LNCAP (cell line): ENCODE measurements around the gene IRF7.

Experiments
- TF ChIP-seq, protein P1 (sequence below): fragments of 450-650 bp; IDR thresholded peaks from 2 replicates; pipeline ENCODE4 v1.5.1; 2017; ENCODE audit warnings: mild to moderate bottlenecking

IRF7 gene

DNA sequence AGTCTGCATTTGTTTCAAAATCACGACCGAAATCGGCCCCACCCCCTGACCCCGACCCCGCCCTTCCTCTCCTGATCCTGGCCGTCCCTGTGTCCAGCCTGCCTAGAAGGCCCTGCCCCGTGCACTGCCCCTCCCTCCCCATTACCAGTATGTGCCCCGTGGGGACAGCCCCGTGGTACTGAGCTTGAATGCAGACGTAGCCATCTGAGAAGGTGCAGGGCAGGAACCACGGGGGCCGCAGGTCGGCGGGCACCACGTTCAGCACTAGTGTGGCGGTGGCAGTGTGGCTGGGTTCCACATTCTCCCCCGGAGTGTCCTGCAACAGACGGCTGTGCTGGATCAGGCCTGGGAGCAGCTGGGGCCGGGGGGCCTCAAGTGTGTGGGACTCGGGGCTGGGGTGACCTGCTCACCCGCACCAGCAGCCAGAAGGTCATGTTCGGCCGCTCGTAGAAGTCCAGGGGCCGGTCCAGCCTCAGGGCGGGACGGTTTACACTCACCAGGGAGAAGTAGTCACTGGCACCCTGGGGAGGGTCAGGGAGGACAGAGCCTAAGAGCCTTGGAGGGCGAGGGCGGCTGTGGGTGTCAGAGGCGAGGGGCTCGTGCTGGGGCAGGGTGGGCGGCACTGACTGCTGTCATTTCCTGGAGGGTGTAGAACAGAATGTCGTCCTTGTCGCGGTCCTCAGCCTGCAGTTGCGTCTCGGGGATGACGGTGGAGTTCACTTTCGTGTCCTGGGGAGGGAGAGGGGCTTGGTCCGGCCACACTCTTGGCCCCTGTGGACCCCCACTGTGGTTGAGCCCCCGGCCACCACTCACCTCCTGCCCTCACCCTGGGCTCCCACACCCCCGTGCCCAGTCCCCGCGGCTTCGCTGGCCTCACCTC lies 5.4 kb upstream of the IRF7 start:
- TF ChIP-seq, protein P1, sequence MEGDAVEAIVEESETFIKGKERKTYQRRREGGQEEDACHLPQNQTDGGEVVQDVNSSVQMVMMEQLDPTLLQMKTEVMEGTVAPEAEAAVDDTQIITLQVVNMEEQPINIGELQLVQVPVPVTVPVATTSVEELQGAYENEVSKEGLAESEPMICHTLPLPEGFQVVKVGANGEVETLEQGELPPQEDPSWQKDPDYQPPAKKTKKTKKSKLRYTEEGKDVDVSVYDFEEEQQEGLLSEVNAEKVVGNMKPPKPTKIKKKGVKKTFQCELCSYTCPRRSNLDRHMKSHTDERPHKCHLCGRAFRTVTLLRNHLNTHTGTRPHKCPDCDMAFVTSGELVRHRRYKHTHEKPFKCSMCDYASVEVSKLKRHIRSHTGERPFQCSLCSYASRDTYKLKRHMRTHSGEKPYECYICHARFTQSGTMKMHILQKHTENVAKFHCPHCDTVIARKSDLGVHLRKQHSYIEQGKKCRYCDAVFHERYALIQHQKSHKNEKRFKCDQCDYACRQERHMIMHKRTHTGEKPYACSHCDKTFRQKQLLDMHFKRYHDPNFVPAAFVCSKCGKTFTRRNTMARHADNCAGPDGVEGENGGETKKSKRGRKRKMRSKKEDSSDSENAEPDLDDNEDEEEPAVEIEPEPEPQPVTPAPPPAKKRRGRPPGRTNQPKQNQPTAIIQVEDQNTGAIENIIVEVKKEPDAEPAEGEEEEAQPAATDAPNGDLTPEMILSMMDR, result no peak

DNA sequence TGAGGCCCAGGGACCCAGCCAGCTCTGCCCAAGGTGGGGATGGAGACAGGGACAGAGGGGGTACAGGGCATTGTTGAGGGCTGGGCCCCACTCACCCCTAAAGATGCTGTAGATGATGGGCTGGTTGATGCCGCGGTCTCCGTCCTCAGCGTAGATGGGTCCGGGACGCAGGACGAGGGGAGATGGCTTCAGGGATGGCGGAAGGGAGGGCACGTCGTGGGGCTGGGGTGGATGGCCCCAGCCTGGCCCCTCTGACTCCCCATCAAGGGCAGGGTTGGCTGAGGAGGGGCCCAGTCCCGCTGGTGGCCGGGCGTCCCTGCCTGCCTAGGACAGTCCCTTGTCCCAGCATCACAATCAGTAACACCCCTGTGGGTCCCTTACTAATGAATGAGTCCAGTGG lies 4.5 kb upstream of the IRF7 start:
- TF ChIP-seq, protein P1, result no peak

DNA sequence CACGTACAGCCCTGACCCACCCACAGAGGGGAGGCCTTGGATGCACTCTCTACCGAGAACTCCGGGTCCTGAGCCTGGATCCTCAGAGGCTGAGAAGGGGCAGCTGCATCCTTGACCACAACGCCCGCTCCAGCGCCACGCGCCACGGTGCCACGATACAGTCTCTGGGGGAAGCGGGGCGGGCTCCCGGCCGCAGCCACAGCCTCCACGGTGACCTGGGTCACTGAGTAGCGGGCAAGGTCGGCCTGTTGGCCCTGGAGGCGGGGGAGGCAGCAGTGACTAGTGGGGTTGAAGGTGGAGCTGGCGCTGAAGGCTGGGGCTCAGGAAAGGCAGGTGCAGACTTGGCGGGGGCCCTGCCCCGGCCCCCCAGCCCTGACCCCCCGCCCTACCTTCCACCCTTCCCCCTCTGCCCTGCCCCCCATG lies 3.9 kb upstream of the IRF7 start:
- TF ChIP-seq, protein P1, result no peak

DNA sequence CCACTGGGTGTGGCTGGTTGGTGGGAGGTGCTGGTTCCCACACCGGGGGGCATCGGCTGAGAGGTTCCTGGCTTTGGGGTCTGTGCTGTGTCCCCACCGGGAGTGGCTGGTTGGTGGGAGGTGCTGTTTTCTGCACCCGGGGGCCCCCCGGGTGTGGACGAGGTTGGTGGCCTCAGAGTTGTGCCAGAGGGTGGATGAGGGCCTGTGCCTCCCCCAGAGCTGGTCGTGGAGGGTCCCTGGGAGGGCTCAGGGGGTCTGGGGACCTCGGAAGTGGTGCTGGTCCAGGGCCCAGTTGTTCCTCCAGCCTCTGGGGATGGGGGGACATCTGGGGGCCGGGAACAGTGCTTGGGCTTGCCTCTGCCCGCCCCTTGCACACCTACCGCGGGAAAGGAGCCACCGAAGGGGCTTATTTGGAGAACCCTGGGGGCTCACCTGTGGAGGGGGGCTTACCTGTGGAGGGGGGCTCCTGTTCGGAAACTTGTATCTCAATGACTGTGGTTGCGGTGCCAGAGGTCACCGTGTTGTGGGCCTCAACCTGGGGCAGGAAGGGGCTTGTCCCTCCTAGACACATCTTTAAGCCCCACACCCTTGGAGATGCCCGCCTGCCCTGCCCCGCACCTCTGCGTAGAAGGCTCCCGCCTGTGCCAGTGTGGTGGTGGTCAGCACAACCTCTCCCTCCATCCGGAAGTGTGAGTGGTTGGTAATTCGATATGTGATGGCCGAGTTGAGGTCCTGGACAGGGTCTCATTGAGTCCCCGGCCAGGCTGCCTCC lies 3.3 kb upstream of the IRF7 start:
- TF ChIP-seq, protein P1, result no peak

DNA sequence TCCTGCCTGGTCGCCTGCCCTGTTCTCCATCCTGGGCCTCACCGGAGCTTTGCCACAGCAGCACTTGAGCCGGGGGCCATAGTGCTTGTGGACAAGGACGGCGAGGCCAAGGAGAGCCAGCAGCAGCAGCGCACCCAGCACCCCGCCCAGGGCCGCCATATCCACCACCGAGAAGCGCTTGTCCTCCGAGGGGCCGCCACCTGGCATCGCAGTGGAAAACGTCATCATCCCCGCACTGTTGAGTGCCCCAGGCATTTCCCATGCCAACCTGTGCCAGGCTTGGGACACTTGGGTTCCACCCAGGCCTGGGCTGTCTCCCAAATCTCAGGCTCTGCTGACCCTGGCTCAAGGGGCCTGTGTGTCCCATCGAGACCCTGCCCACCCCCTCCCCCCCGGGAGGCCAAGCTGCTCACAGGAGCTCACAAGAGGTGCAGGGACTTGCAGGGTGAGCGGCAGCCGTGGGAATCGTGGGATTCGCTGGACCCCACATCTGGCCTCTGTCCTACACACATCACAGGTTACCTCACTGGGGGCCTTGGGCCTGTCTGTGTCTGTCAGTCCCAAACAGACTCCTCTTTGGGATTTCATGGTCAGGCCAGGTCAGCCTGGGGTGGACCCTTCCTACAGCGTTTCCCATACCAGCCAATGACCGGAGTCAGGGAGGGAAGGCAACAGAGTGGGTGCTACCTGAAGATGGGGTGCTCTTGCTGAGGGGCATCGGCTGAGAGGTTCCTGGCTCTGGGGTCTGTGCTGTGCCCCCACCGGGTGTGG lies 2.3 kb upstream of the IRF7 start:
- TF ChIP-seq, protein P1, result no peak

DNA sequence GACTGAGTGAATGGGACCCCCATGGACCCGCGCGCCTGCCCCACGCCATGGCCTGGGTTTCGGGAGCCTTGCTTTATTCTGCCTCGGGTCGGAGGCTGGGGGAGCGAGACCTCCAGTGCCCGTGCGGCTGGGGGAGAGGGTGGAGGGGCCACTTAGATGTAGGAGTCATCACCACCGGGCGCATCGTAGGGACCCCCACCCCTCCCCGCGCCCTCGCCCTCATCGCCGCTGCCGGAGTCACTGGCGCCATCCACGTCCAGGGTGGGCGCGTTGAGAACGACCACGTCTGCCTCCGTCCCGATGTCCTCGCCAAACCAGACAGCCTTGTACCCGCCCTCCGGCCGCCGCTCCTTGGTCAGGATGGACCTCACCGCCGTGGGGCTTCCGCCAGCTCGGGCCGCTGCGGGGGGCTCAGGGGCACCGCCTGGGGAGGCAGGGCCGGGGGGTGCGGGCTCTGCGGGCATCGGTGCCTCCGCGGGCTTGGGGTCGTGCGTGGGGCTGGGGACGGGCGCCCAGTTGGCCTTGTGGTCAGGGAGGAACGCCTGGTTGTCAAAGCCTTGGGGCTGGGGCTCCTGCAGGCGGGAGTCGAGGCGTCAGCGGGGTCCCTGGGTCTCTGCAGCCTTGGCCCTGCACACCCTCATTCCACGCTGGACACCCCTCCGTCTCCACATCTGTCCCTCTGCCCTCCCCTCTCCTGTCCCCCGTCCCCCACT lies 1.6 kb upstream of the IRF7 start:
- TF ChIP-seq, protein P1, result no peak
